ENCODE measurements around the gene ECI2.

DNA sequence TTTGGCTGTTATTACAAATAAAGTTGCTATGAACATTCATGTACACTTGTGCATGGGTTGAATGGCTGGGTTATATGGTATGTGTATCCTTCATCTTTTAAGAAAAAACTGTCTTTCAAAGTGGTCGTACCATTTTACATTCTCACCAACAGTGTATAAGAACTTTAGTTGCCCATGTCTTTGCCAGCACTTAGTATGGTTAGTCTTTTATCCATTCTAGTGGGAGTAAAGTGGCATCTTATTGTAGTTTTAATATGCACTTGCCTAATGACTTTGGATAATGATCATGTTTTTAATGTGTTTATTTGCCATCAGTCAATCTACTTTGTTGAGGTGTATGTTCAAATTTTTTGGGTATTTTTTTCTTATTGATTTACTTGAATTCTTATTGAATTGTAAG lies 32.5 kb upstream of the ECI2 start:
- no peak for TF ChIP-seq POLR2A (IDR thresholded peaks at IDR 0.05)
- TF ChIP-seq, protein P1, sequence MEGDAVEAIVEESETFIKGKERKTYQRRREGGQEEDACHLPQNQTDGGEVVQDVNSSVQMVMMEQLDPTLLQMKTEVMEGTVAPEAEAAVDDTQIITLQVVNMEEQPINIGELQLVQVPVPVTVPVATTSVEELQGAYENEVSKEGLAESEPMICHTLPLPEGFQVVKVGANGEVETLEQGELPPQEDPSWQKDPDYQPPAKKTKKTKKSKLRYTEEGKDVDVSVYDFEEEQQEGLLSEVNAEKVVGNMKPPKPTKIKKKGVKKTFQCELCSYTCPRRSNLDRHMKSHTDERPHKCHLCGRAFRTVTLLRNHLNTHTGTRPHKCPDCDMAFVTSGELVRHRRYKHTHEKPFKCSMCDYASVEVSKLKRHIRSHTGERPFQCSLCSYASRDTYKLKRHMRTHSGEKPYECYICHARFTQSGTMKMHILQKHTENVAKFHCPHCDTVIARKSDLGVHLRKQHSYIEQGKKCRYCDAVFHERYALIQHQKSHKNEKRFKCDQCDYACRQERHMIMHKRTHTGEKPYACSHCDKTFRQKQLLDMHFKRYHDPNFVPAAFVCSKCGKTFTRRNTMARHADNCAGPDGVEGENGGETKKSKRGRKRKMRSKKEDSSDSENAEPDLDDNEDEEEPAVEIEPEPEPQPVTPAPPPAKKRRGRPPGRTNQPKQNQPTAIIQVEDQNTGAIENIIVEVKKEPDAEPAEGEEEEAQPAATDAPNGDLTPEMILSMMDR (IDR thresholded peaks at IDR 0.05) = no peak

Data from ovary (tissue), 3 donors.